SKM-1 treated with dmso at 0.1 percent for 144 hours (cell line): ENCODE results near the gene APP.
A peak's percentile ranks its signal among the peaks of the same experiment; 100 is the strongest.

Experiments used
- DNase-seq: peaks from one replicate; lab custom pipeline; 2025; ENCODE audit not compliant: unreplicated experiment; lab: John Stamatoyannopoulos, UW

Gene APP

GRCh38 chr21:26170471-26171257 is at the start of gene APP:
Gene APP, minus strand, starts transcription at chr21:26170770. Its CDS starts 150 bp downstream, at chr21:26170620.
- DNase-seq = peak; percentile 78

- no peak for DNase-seq
These were observed 41.6 kb upstream of the APP start for GRCh38 chr21:26212220-26212619.

GRCh38 chr21:26210614-26211013 is 40.0 kb upstream of the APP start:
- DNase-seq = no peak

GRCh38 chr21:26207021-26207420 is 36.5 kb upstream of the APP start:
- DNase-seq = no peak

GRCh38 chr21:26199456-26199855 is 28.9 kb upstream of the APP start:
- no peak for DNase-seq

GRCh38 chr21:26195708-26196107 is 25.1 kb upstream of the APP start:
- no peak for DNase-seq

GRCh38 chr21:26194811-26195251 is 24.3 kb upstream of the APP start:
- no peak for DNase-seq

GRCh38 chr21:26194326-26194725 is 23.8 kb upstream of the APP start:
- no peak for DNase-seq

GRCh38 chr21:26191609-26192008 is 21.0 kb upstream of the APP start:
- DNase-seq = no peak

GRCh38 chr21:26188422-26188821 is 17.9 kb upstream of the APP start:
- no peak for DNase-seq

GRCh38 chr21:26185446-26185845 is 14.9 kb upstream of the APP start:
- no peak for DNase-seq

- no peak for DNase-seq
These were observed 14.5 kb upstream of the APP start for GRCh38 chr21:26185021-26185420.

GRCh38 chr21:26179501-26179900 is 8.9 kb upstream of the APP start:
- DNase-seq = no peak

- DNase-seq = no peak
These were observed 7.3 kb upstream of the APP start for GRCh38 chr21:26177746-26178426.

GRCh38 chr21:26177187-26177586 is 6.6 kb upstream of the APP start:
- DNase-seq = no peak

GRCh38 chr21:26171258-26172100 is 909 bp upstream of the APP start:
- no peak for DNase-seq

- peak; percentile 43 for DNase-seq
These were observed 729 bp downstream of the APP start for GRCh38 chr21:26169611-26170470.

- DNase-seq = peak; percentile 58
These were observed 1.4 kb downstream of the APP start for GRCh38 chr21:26169061-26169610.

GRCh38 chr21:26168371-26168770 is 2.2 kb downstream of the APP start:
- DNase-seq = no peak

- no peak for DNase-seq
These were observed 3.0 kb downstream of the APP start for GRCh38 chr21:26167593-26167992.
